GM23338 (cell line): ENCODE results near the gene CISD1. TPM values are rescaled to one million over a fixed set of nuclear protein-coding genes. Genes with fewer than 3 reads are reported as not detected.

Experiments
- ATAC-seq: fragments of 200-7000 bp; cut with Tn5 transposase; 3 replicates; pipeline ENCODE4 v1.9.1; 2020
- DNase-seq: peaks from one replicate; pipeline ENCODE4 v3.0.0-alpha.2; 2015; ENCODE audit warnings: low spot score
- H2AFZ ChIP-seq: fragments of 200-600 bp; sonication (generic); 2 replicates; pipeline ENCODE4 v1.8.0; 2016; ENCODE audit warnings: antibody characterized with exemption, mild to moderate bottlenecking, moderate library complexity
- H3F3A ChIP-seq: fragments of 200-600 bp; sonication (generic); replicated peaks from 2 replicates; pipeline ENCODE4 v1.8.0; 2017; ENCODE audit warnings: antibody characterized with exemption, mixed run types, low read depth
- H3K27ac ChIP-seq: fragments of 200-600 bp; sonication (generic); 2 replicates; pipeline ENCODE4 v1.6.1; 2016; ENCODE audit warnings: low read depth
- H3K27me3 ChIP-seq: fragments of 200-600 bp; sonication (generic); 2 replicates; pipeline ENCODE4 v1.8.0; 2016; ENCODE audit warnings: mild to moderate bottlenecking, mixed run types, moderate library complexity; ENCODE audit not compliant: insufficient read depth
- H3K36me3 ChIP-seq: fragments of 200-600 bp; sonication (generic); 2 replicates; pipeline ENCODE4 v1.8.0; 2016; ENCODE audit warnings: mild to moderate bottlenecking; ENCODE audit not compliant: insufficient read depth
- H3K4me1 ChIP-seq: fragments of 200-600 bp; sonication (generic); 2 replicates; pipeline ENCODE4 v1.8.0; 2016; ENCODE audit warnings: mild to moderate bottlenecking, moderate library complexity; ENCODE audit not compliant: insufficient read depth
- H3K4me2 ChIP-seq: fragments of 200-600 bp; sonication (generic); 2 replicates; pipeline ENCODE4 v1.7.1; 2017; ENCODE audit warnings: mixed run types
- H3K4me3 ChIP-seq: fragments of 200-600 bp; sonication (generic); 2 replicates; pipeline ENCODE4 v1.6.1; 2016; ENCODE audit warnings: mixed run types
- H3K79me2 ChIP-seq: fragments of 200-600 bp; sonication (generic); replicated peaks from 2 replicates; pipeline ENCODE4 v1.8.0; 2017; ENCODE audit warnings: mild to moderate bottlenecking; ENCODE audit not compliant: insufficient read depth
- H3K9me2 ChIP-seq: fragments of 200-600 bp; sonication (generic); 2 replicates; pipeline ENCODE4 v1.8.0; 2017; ENCODE audit not compliant: insufficient read depth
- H4K20me1 ChIP-seq: fragments of 200-600 bp; sonication (generic); replicated peaks from 2 replicates; pipeline ENCODE4 v1.8.0; 2017; ENCODE audit warnings: mild to moderate bottlenecking; ENCODE audit not compliant: insufficient read depth
- H3K27ac Mint-ChIP-seq: 2 replicates; pipeline ENCODE4 v1.8.0; 2020; ENCODE audit warnings: inconsistent platforms, mild to moderate bottlenecking, moderate library complexity, mixed read lengths
- H3K27me3 Mint-ChIP-seq: 3 replicates; pipeline ENCODE4 v1.8.0; 2022; ENCODE audit warnings: low read depth, mild to moderate bottlenecking, moderate library complexity, mixed read lengths, inconsistent platforms; ENCODE audit not compliant: insufficient read depth, poor library complexity
- H3K36me3 Mint-ChIP-seq: 3 replicates; pipeline ENCODE4 v1.8.0; 2021; ENCODE audit warnings: low read depth, mild to moderate bottlenecking, inconsistent platforms, moderate library complexity, mixed read lengths
- H3K4me1 Mint-ChIP-seq: 3 replicates; pipeline ENCODE4 v1.8.0; 2020; ENCODE audit warnings: mild to moderate bottlenecking, inconsistent platforms, mixed read lengths
- H3K4me3 Mint-ChIP-seq: 3 replicates; pipeline ENCODE4 v1.8.0; 2021; ENCODE audit warnings: moderate library complexity, mild to moderate bottlenecking, inconsistent platforms, mixed read lengths
- H3K9me3 Mint-ChIP-seq: 3 replicates; pipeline ENCODE4 v1.8.0; 2020; ENCODE audit warnings: moderate library complexity, mild to moderate bottlenecking, inconsistent platforms, mixed read lengths
- CREB1 ChIP-seq: fragments of 250-450 bp; sonication (Bioruptor Pico); IDR thresholded peaks from 2 replicates; pipeline ENCODE4 v1.5.0; 2020; ENCODE audit warnings: low read depth, mild to moderate bottlenecking, moderate library complexity
- EZH2 ChIP-seq: fragments of 200-600 bp; sonication (generic); IDR thresholded peaks from one replicate; pipeline ENCODE4 v1.8.0; 2017; ENCODE audit warnings: antibody characterized with exemption, mild to moderate bottlenecking, low read depth; ENCODE audit not compliant: unreplicated experiment
- EZH2phosphoT487 ChIP-seq: fragments of 200-600 bp; sonication (generic); IDR thresholded peaks from one replicate; pipeline ENCODE4 v1.8.1; 2018; ENCODE audit warnings: antibody characterized with exemption; ENCODE audit not compliant: unreplicated experiment
- JUNB ChIP-seq: IDR thresholded peaks from one replicate; pipeline ENCODE4 v1.6.1; 2016; ENCODE audit warnings: antibody characterized with exemption; ENCODE audit not compliant: unreplicated experiment
- NANOG ChIP-seq: IDR thresholded peaks from 2 replicates; pipeline ENCODE4 v1.6.1; 2016; ENCODE audit warnings: antibody characterized with exemption, borderline replicate concordance
- POLR2AphosphoS5 ChIP-seq: IDR thresholded peaks from 2 replicates; pipeline ENCODE4 v1.6.1; 2016; ENCODE audit warnings: antibody characterized with exemption, low read depth
- REST ChIP-seq: IDR thresholded peaks from one replicate; pipeline ENCODE4 v1.6.1; 2018; ENCODE audit warnings: antibody characterized with exemption; ENCODE audit not compliant: unreplicated experiment
- ZNF114 ChIP-seq: fragments of 250-450 bp; sonication (Bioruptor Pico); IDR thresholded peaks from 2 replicates; pipeline ENCODE4 v1.5.0; 2020; ENCODE audit warnings: mild to moderate bottlenecking, moderate library complexity
- ZNF331 ChIP-seq: fragments of 250-450 bp; sonication (Bioruptor Pico); IDR thresholded peaks from 2 replicates; pipeline ENCODE4 v1.5.0; 2020; ENCODE audit warnings: low read depth, mild to moderate bottlenecking, moderate library complexity
- polyA plus RNA-seq: library from polyadenylated mRNA; unstranded; fragments of >200 nt; fragmentation: Nextera tagmentation; extraction: Ambion mirVana; gene quantifications from 2 replicates; pipeline ENCODE4 v1.2.1, GENCODE V29; 2016
- total RNA-seq: library from RNA; depleted of rRNA; stranded (reverse); fragments of >200 nt; shearing (Covaris generic); gene quantifications from 2 replicates; pipeline ENCODE4 v1.2.3, GENCODE V29; 2014
- TF ChIP-seq, protein P1 (sequence below), 2 experiments: fragments of 200-600 bp in 1 of 2; sonication (generic) in 1 of 2; conservative IDR thresholded peaks; 2 replicates each; pipeline versions ENCODE4 v1.5.1 to v1.6.1; 2016 to 2017; ENCODE audit warnings: antibody characterized with exemption in 2 of 2, low read depth in 2 of 2, mild to moderate bottlenecking in 2 of 2, moderate library complexity in 1 of 2
- TF ChIP-seq, protein P2 (sequence below): IDR thresholded peaks from 2 replicates; pipeline ENCODE4 v1.6.1; 2016; ENCODE audit warnings: antibody characterized with exemption
- TF ChIP-seq, protein P3 (sequence below): fragments of 250-450 bp; sonication (Bioruptor Pico); IDR thresholded peaks from 2 replicates; pipeline ENCODE4 v1.5.0; 2020; ENCODE audit warnings: mild to moderate bottlenecking, moderate library complexity

Gene CISD1
- total and polyA plus RNA-seq, 2 experiments from 2014 or later: 19.9 to 99.9 TPM

DNA sequence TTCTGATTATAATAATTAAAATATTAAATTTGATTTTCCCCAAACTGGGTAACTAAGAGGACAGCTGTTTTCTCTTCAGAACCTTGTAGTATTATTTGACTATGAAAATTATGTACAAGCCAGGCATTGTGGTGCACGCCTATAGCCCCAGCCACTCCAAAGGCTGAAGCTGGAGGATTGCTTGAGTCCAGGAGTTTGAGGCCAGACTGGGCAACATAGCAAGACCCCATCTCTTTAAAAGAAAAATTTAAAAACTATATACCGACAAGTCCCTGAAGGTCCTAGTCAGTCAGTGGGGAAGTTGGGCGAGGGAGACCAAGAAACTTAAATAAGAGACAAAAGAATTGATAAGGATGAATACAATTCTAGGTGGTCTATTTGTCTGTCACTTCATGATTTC, 38.7 kb downstream of the CISD1 start (continued):
- no peak for TF ChIP-seq ZNF114 (CRISPR knock-in tag)
- TF ChIP-seq NANOG: no peak
- no peak for TF ChIP-seq CREB1
- no peak for TF ChIP-seq REST
- no peak for TF ChIP-seq ZNF331 (CRISPR knock-in tag)
- no peak for TF ChIP-seq EZH2
- TF ChIP-seq EZH2phosphoT487: no peak
- TF ChIP-seq JUNB: no peak
- TF ChIP-seq, protein P1, sequence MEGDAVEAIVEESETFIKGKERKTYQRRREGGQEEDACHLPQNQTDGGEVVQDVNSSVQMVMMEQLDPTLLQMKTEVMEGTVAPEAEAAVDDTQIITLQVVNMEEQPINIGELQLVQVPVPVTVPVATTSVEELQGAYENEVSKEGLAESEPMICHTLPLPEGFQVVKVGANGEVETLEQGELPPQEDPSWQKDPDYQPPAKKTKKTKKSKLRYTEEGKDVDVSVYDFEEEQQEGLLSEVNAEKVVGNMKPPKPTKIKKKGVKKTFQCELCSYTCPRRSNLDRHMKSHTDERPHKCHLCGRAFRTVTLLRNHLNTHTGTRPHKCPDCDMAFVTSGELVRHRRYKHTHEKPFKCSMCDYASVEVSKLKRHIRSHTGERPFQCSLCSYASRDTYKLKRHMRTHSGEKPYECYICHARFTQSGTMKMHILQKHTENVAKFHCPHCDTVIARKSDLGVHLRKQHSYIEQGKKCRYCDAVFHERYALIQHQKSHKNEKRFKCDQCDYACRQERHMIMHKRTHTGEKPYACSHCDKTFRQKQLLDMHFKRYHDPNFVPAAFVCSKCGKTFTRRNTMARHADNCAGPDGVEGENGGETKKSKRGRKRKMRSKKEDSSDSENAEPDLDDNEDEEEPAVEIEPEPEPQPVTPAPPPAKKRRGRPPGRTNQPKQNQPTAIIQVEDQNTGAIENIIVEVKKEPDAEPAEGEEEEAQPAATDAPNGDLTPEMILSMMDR (conservative IDR thresholded peaks at IDR 0.05; ENCODE audit: low read depth in 2 of 2): no peak
- TF ChIP-seq, protein P2, sequence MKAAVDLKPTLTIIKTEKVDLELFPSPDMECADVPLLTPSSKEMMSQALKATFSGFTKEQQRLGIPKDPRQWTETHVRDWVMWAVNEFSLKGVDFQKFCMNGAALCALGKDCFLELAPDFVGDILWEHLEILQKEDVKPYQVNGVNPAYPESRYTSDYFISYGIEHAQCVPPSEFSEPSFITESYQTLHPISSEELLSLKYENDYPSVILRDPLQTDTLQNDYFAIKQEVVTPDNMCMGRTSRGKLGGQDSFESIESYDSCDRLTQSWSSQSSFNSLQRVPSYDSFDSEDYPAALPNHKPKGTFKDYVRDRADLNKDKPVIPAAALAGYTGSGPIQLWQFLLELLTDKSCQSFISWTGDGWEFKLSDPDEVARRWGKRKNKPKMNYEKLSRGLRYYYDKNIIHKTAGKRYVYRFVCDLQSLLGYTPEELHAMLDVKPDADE: no peak
- no peak for TF ChIP-seq POLR2AphosphoS5

GRCh38 chr10:58311026-58311425, 42.1 kb downstream of the CISD1 start:
- no peak overlapping the region for H3K27ac Mint-ChIP-seq
- H3K36me3 Mint-ChIP-seq: no peaks in the 10 kb centered on the region
- Histone ChIP-seq H3K4me3 (no peak overlapping the region), H3K79me2 (no peaks in the 10 kb centered on the region), H3K4me2 (no peak overlapping the region), H2AFZ (0 out of 2 replicates have a peak overlapping the region, but pooled peaks have one; percentile 50), H3K4me1 (no peaks in the 10 kb centered on the region), H3F3A (no peaks in the 10 kb centered on the region), H3K27me3 (no peaks in the 10 kb centered on the region), H3K36me3 (no peaks in the 10 kb centered on the region), H4K20me1 (no peaks in the 10 kb centered on the region), H3K9me2 (no peaks in the 10 kb centered on the region), H3K27ac (no peak overlapping the region)
- no peak for DNase-seq
- H3K4me3 Mint-ChIP-seq: no peak overlapping the region
- peaks cover 2% of the 10 kb centered on the region for H3K27me3 Mint-ChIP-seq
- no peaks in the 10 kb centered on the region for H3K9me3 Mint-ChIP-seq
- H3K4me1 Mint-ChIP-seq: no peaks in the 10 kb centered on the region
- ATAC-seq: no peak
- no peak for TF ChIP-seq EZH2phosphoT487
- TF ChIP-seq POLR2AphosphoS5: no peak
- no peak for TF ChIP-seq ZNF331 (CRISPR knock-in tag)
- TF ChIP-seq, protein P2: no peak
- no peak for TF ChIP-seq EZH2
- TF ChIP-seq, protein P3, sequence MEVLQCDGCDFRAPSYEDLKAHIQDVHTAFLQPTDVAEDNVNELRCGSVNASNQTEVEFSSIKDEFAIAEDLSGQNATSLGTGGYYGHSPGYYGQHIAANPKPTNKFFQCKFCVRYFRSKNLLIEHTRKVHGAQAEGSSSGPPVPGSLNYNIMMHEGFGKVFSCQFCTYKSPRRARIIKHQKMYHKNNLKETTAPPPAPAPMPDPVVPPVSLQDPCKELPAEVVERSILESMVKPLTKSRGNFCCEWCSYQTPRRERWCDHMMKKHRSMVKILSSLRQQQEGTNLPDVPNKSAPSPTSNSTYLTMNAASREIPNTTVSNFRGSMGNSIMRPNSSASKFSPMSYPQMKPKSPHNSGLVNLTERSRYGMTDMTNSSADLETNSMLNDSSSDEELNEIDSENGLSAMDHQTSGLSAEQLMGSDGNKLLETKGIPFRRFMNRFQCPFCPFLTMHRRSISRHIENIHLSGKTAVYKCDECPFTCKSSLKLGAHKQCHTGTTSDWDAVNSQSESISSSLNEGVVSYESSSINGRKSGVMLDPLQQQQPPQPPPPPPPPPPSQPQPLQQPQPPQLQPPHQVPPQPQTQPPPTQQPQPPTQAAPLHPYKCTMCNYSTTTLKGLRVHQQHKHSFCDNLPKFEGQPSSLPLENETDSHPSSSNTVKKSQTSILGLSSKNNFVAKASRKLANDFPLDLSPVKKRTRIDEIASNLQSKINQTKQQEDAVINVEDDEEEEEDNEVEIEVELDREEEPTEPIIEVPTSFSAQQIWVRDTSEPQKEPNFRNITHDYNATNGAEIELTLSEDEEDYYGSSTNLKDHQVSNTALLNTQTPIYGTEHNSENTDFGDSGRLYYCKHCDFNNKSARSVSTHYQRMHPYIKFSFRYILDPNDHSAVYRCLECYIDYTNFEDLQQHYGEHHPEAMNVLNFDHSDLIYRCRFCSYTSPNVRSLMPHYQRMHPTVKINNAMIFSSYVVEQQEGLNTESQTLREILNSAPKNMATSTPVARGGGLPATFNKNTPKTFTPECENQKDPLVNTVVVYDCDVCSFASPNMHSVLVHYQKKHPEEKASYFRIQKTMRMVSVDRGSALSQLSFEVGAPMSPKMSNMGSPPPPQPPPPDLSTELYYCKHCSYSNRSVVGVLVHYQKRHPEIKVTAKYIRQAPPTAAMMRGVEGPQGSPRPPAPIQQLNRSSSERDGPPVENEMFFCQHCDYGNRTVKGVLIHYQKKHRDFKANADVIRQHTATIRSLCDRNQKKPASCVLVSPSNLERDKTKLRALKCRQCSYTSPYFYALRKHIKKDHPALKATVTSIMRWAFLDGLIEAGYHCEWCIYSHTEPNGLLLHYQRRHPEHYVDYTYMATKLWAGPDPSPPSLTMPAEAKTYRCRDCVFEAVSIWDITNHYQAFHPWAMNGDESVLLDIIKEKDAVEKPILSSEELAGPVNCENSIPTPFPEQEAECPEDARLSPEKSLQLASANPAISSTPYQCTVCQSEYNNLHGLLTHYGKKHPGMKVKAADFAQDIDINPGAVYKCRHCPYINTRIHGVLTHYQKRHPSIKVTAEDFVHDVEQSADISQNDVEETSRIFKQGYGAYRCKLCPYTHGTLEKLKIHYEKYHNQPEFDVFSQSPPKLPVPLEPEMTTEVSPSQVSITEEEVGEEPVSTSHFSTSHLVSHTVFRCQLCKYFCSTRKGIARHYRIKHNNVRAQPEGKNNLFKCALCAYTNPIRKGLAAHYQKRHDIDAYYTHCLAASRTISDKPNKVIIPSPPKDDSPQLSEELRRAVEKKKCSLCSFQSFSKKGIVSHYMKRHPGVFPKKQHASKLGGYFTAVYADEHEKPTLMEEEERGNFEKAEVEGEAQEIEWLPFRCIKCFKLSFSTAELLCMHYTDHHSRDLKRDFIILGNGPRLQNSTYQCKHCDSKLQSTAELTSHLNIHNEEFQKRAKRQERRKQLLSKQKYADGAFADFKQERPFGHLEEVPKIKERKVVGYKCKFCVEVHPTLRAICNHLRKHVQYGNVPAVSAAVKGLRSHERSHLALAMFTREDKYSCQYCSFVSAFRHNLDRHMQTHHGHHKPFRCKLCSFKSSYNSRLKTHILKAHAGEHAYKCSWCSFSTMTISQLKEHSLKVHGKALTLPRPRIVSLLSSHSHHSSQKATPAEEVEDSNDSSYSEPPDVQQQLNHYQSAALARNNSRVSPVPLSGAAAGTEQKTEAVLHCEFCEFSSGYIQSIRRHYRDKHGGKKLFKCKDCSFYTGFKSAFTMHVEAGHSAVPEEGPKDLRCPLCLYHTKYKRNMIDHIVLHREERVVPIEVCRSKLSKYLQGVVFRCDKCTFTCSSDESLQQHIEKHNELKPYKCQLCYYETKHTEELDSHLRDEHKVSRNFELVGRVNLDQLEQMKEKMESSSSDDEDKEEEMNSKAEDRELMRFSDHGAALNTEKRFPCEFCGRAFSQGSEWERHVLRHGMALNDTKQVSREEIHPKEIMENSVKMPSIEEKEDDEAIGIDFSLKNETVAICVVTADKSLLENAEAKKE (CRISPR knock-in tag): no peak
